OCI-LY1 (cell line): Measurements from ENCODE around the gene SRL.

ENCODE experiments used
- H2AFZ ChIP-seq: fragments of 200-600 bp; sonication (generic), shearing (Covaris generic); 2 replicates; pipeline ENCODE4 v1.6.0; 2014; ENCODE audit warnings: antibody characterized with exemption, mild to moderate bottlenecking, low read length
- H3F3A ChIP-seq: fragments of 200-600 bp; sonication (generic), shearing (Covaris generic); 2 replicates; pipeline ENCODE4 v1.6.0; 2014; ENCODE audit warnings: mild to moderate bottlenecking, antibody characterized with exemption, low read length, moderate library complexity; ENCODE audit not compliant: insufficient read depth
- H3K27ac ChIP-seq: fragments of 200-600 bp; sonication (generic); 2 replicates; pipeline ENCODE4 v1.5.1; 2014; ENCODE audit warnings: low read length, mixed run types, mild to moderate bottlenecking, low read depth; ENCODE audit not compliant: poor library complexity, severe bottlenecking
- H3K27me3 ChIP-seq: fragments of 200-600 bp; sonication (generic); 2 replicates; pipeline ENCODE4 v1.6.0; 2014; ENCODE audit warnings: antibody characterized with exemption, mild to moderate bottlenecking, low read length, moderate library complexity; ENCODE audit not compliant: insufficient read depth
- H3K36me3 ChIP-seq: fragments of 200-600 bp; sonication (generic); 2 replicates; pipeline ENCODE4 v1.6.1; 2014; ENCODE audit warnings: mild to moderate bottlenecking, antibody characterized with exemption, low read length, moderate library complexity, mixed read lengths; ENCODE audit not compliant: insufficient read depth
- H3K4me1 ChIP-seq: fragments of 200-600 bp; sonication (generic); 2 replicates; pipeline ENCODE4 v1.5.1; 2014; ENCODE audit warnings: mild to moderate bottlenecking, low read length, moderate library complexity; ENCODE audit not compliant: insufficient read depth, severe bottlenecking
- H3K4me2 ChIP-seq: fragments of 200-600 bp; sonication (generic), shearing (Covaris generic); 2 replicates; pipeline ENCODE4 v1.6.1; 2014; ENCODE audit warnings: low read length
- H3K4me3 ChIP-seq: fragments of 200-600 bp; sonication (generic); 2 replicates; pipeline ENCODE4 v1.5.1; 2014; ENCODE audit warnings: low read length, low read depth, mild to moderate bottlenecking, mixed read lengths; ENCODE audit not compliant: poor library complexity, severe bottlenecking
- H3K79me2 ChIP-seq: fragments of 200-600 bp; shearing (Covaris generic); 2 replicates; pipeline ENCODE4 v1.6.1; 2016; ENCODE audit warnings: mixed run types, low read length, mixed read lengths; ENCODE audit not compliant: insufficient read depth
- H3K9ac ChIP-seq: fragments of 200-600 bp; sonication (generic), shearing (Covaris generic); 2 replicates; pipeline ENCODE4 v1.6.1; 2014; ENCODE audit warnings: mild to moderate bottlenecking, low read length, mixed read lengths
- H3K9me2 ChIP-seq: fragments of 200-600 bp; sonication (generic), shearing (Covaris generic); 2 replicates; pipeline ENCODE4 v1.6.1; 2014; ENCODE audit warnings: low read depth, mild to moderate bottlenecking, low read length, mixed read lengths
- H3K9me3 ChIP-seq: fragments of 200-600 bp; shearing (Covaris generic); 2 replicates; pipeline ENCODE4 v1.6.1; 2014; ENCODE audit warnings: low read length, mixed read lengths
- H4K20me1 ChIP-seq: fragments of 200-600 bp; sonication (generic), shearing (Covaris generic); 2 replicates; pipeline ENCODE4 v1.6.0; 2016; ENCODE audit warnings: mild to moderate bottlenecking, low read length; ENCODE audit not compliant: insufficient read depth
- CTCF ChIP-seq: fragments of 200-600 bp; sonication (generic), shearing (Covaris generic); IDR thresholded peaks from 2 replicates; pipeline ENCODE4 v1.5.1; 2017; ENCODE audit warnings: mild to moderate bottlenecking, antibody characterized with exemption, low read length, moderate library complexity, mixed read lengths
- EZH2 ChIP-seq: fragments of 200-600 bp; sonication (generic), shearing (Covaris generic); IDR thresholded peaks from 2 replicates; pipeline ENCODE4 v1.8.0; 2017; ENCODE audit warnings: borderline replicate concordance, mixed run types, mild to moderate bottlenecking, antibody characterized with exemption, low read length, moderate library complexity, mixed read lengths

SRL gene

DNA sequence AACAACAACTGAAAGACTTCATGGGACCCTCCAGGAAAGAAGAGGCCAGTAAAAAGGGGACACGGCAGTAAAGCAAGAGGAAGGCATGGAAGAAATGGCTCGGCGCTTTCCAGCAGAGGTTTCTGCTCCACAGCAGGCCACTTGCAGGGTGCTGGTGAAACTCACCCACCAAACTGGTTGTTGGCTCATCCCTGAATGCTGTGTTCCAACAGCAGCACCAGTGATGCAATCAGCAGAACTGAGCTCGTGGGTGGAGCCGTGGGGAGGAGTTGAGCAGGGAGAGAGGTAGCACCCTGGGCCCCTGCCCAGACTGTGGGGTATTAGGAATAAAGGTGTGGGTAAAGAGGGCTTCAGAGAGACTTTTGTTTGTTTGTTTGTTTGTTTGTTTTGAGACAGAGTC is 62.9 kb downstream of the SRL start:
- no peak overlapping the region for H2AFZ ChIP-seq
- TF ChIP-seq CTCF (no peak), EZH2 (no peak)
- H3K4me3 ChIP-seq, result no peak overlapping the region
- no peaks in the 10 kb centered on the region for H4K20me1 ChIP-seq
- no peaks in the 10 kb centered on the region for H3K36me3 ChIP-seq
- H3K9ac ChIP-seq, result no peak overlapping the region
- H3K27ac ChIP-seq, result no peak overlapping the region
- H3K27me3 ChIP-seq, result no peaks in the 10 kb centered on the region
- H3K9me2 ChIP-seq, result no peaks in the 10 kb centered on the region
- H3K4me1 ChIP-seq, result peaks cover 7% of the 10 kb centered on the region
- H3K9me3 ChIP-seq, result no peaks in the 10 kb centered on the region
- no peaks in the 10 kb centered on the region for H3F3A ChIP-seq
- H3K4me2 ChIP-seq, result no peak overlapping the region
- H3K79me2 ChIP-seq, result no peaks in the 10 kb centered on the region

GRCh38 chr16:4178468-4179010 is 63.3 kb downstream of the SRL start:
- H3K9me2 ChIP-seq, result no peaks in the 10 kb centered on the region
- no peaks in the 10 kb centered on the region for H3K36me3 ChIP-seq
- no peaks in the 10 kb centered on the region for H3F3A ChIP-seq
- no peaks in the 10 kb centered on the region for H3K27me3 ChIP-seq
- H3K4me2 ChIP-seq, result no peak overlapping the region
- H4K20me1 ChIP-seq, result no peaks in the 10 kb centered on the region
- no peak overlapping the region for H3K4me3 ChIP-seq
- H3K9me3 ChIP-seq, result no peaks in the 10 kb centered on the region
- H2AFZ ChIP-seq, result no peak overlapping the region
- H3K79me2 ChIP-seq, result no peaks in the 10 kb centered on the region
- H3K4me1 ChIP-seq, result peaks cover 5% of the 10 kb centered on the region
- no peak for TF ChIP-seq CTCF
- no peak for TF ChIP-seq EZH2
- H3K9ac ChIP-seq, result no peak overlapping the region
- H3K27ac ChIP-seq, result no peak overlapping the region

DNA sequence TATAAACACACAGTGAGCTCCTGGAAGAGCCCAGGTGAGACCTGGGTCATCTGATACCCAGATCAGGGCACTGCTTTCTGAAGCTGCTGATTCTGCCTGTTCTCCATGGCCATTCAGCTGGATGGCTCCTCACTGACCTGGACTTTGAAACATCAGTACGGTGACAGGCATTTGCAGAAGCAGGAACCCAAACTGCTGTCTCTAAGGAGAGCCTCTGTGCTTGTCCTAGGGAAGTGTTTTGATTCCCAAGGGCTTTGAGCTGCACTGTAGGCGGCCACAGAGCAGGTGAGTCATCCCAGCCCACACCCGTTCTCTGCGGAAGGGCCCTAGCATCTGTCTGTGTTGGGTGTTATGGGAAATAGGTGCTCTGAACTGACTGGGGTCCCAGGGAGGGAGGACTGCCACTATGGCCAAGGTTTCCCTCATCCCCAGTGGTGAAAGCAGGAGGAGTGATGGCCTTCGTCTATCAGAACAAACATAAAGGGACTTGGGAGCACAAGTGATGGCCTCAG is 64.9 kb downstream of the SRL start:
- no peaks in the 10 kb centered on the region for H3K4me1 ChIP-seq
- H3K9me2 ChIP-seq, result no peaks in the 10 kb centered on the region
- H4K20me1 ChIP-seq, result no peaks in the 10 kb centered on the region
- H2AFZ ChIP-seq, result no peak overlapping the region
- H3K36me3 ChIP-seq, result no peaks in the 10 kb centered on the region
- no peaks in the 10 kb centered on the region for H3F3A ChIP-seq
- H3K4me3 ChIP-seq, result no peak overlapping the region
- H3K9ac ChIP-seq, result no peak overlapping the region
- H3K79me2 ChIP-seq, result no peaks in the 10 kb centered on the region
- H3K4me2 ChIP-seq, result no peak overlapping the region
- no peaks in the 10 kb centered on the region for H3K27me3 ChIP-seq
- TF ChIP-seq CTCF, result no peak
- no peak for TF ChIP-seq EZH2
- H3K9me3 ChIP-seq, result no peaks in the 10 kb centered on the region
- no peak overlapping the region for H3K27ac ChIP-seq
